ENCODE data around the gene MGAT4B.
"Not testable (repeated sequence)": the region's sequence is repeated elsewhere in the genome, so short reads cannot be mapped to it uniquely, and the experiment has no call there.

Gene MGAT4B

GRCh38 chr5:179806250-179807048 is at the start of gene MGAT4B:
Gene MGAT4B, minus strand, starts transcription at chr5:179806866. Its CDS starts 283 bp downstream, at chr5:179806583.
- DNase-seq, result peak; percentile 83

- DNase-seq, result no peak
Observed at GRCh38 chr5:179854356-179854755, 47.7 kb upstream of the MGAT4B start.

GRCh38 chr5:179852993-179853547 is 46.4 kb upstream of the MGAT4B start:
- DNase-seq, result no peak

GRCh38 chr5:179841621-179842020 is 35.0 kb upstream of the MGAT4B start:
- DNase-seq, result no peak

DNA sequence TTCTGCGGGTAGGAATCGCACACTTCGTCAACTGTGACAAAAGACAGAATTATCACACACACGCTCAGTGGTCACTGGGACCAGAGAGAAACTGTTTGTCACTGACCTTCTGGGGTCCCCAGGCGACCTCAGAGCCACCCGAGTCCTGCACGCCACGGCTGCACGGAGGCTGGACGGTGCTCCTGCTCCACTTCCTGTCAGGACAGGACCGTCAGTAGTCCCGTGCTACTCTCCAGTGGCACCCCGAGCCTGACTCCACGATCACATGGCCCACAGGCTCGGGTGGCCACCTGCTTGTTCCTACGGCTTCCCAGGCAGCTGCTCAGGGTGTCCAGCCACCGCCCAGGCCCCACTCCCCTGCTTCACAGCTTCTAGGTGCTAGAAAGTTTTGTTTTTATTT is 34.1 kb upstream of the MGAT4B start:
- DNase-seq, result no peak

DNA sequence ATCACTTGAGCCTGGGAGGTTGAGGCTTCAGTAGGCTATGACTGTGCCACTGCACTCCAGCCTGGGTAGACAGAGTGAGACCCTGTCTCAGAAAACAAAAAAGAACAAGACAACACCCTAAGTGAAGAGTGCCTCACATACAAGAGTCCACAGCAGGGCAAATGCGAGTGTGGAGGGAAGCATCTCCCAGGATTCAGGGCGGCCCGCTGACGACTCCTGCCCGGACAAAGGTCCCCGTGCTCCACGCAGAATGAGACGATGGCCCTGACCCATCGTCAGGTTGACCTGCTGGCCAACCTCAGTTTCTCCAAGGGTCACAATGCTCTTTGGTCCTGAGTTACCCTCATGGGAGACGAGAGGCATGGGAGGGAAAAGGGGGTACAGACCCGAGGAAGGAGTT is 33.7 kb upstream of the MGAT4B start:
- no peak for DNase-seq

- DNase-seq, result no peak
Observed at GRCh38 chr5:179839328-179840256, 32.9 kb upstream of the MGAT4B start.

DNA sequence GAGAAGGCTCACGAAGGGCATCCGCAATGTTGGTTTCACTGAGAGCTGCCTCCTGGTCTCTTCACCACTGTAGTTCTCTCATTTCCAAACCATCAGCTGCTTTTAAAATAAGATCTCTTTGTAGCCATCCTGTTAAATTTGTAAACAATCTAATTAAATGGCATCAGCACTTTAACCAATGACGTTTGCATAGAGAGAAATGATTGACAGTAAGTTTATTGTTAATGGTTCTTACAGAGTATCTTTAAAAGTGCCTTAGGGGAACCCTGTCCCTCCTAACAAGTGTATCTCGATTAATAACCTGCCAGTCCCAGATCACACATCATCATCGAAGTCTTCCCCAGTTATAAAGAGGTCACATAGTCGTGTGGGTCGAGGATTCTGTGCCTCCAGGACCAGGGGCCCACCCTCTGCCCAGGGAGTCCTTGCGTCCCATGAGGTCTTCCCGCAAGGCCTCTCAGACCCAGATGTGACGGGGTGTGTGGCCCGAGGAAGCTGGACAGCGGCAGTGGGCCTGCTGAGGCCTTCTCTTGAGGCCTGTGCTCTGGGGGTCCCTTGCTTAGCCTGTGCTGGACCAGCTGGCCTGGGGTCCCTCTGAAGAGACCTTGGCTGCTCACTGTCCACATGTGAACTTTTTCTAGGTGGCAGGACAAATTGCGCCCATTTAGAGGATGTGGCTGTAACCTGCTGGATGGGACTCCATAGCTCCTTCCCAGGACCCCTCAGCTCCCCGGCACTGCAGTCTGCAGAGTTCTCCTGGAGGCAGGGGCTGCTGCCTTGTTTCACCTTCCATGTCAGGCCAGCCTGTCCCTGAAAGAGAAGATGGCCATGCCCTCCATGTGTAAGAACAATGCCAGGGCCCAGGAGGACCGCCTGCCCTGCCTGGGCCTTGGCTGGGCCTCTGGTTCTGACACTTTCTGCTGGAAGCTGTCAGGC is 30.7 kb upstream of the MGAT4B start:
- DNase-seq, result no peak

DNA sequence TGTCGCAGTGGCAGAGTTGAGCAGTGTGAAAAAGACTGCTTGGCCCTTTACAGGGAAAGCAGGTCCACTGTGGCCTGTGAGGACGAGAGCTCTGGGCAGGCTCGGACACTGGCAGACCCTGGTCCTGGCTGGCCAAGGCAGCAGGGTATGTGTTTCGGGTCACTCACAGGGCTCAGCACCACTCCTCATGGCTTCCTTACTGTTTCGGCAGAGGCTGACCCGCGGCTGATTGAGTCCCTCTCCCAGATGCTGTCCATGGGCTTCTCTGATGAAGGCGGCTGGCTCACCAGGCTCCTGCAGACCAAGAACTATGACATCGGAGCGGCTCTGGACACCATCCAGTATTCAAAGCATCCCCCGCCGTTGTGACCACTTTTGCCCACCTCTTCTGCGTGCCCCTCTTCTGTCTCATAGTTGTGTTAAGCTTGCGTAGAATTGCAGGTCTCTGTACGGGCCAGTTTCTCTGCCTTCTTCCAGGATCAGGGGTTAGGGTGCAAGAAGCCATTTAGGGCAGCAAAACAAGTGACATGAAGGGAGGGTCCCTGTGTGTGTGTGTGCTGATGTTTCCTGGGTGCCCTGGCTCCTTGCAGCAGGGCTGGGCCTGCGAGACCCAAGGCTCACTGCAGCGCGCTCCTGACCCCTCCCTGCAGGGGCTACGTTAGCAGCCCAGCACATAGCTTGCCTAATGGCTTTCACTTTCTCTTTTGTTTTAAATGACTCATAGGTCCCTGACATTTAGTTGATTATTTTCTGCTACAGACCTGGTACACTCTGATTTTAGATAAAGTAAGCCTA is 29.8 kb upstream of the MGAT4B start:
- no peak for DNase-seq

DNA sequence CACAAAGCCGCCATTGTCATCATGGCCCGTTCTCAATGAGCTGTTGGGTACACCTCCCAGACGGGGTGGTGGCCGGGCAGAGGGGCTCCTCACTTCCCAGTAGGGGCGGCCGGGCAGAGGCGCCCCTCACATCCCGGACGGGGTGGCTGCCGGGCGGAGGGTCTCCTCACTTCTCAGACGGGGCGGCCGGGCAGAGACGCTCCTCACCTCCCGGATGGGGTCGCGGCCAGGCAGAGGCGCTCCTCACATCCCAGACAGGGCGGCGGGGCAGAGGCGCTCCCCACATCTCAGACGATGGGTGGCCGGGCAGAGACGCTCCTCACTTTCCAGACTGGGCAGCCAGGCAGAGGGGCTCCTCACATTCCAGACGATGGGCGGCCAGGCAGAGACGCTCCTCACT is 28.2 kb upstream of the MGAT4B start:
- DNase-seq, result not testable (repeated sequence)

GRCh38 chr5:179834120-179834519 is 27.5 kb upstream of the MGAT4B start:
- no peak for DNase-seq

DNA sequence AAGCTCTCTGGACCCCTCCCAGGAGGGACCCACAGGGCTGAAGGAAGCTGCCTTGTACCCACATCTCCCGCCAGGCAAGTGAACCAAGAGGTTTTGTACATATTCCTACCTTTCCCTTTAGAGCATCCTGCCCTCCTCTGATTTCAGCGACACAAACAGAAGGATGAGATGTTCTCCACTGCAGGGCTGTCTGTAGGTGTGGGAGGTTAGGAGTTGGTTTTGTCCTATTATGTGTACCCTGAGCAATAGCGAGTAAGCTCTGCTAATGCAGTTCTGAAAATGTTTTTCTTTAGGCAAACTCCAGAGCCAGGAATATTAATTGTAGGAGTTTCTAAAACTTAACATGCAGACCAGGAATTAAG is 27.0 kb upstream of the MGAT4B start:
- DNase-seq, result no peak

DNA sequence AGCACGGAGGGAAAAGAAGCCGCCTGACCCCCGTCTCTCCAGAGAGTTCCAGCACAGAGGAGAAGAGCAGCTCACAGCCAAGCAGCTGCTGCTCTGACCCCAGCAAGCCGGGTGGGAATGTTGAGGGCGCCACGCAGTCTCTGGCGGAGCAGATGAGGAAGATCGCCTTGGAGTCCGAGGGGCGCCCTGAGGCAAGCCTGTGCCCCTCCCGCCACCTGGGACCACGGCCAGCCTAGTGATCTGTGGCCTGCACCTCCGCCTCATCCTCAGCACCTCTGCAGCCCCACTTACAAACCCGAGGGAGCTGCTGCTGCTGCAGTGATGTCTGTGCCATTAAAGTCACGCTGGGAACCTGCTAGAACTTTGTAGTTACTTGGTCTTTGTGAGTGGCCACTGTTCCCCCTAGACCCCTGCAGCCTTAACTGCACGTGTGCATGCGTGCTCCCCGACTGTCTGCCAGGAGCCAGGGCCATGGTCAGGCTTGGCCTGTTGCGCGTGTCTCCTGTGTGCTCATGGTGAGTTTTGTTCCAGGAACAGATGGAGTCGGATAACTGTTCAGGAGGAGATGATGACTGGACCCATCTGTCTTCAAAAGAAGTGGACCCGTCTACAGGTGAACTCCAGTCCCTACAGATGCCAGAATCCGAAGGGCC is 26.5 kb upstream of the MGAT4B start:
- no peak for DNase-seq

- DNase-seq, result no peak
Observed at GRCh38 chr5:179832039-179832745, 25.5 kb upstream of the MGAT4B start.

DNA sequence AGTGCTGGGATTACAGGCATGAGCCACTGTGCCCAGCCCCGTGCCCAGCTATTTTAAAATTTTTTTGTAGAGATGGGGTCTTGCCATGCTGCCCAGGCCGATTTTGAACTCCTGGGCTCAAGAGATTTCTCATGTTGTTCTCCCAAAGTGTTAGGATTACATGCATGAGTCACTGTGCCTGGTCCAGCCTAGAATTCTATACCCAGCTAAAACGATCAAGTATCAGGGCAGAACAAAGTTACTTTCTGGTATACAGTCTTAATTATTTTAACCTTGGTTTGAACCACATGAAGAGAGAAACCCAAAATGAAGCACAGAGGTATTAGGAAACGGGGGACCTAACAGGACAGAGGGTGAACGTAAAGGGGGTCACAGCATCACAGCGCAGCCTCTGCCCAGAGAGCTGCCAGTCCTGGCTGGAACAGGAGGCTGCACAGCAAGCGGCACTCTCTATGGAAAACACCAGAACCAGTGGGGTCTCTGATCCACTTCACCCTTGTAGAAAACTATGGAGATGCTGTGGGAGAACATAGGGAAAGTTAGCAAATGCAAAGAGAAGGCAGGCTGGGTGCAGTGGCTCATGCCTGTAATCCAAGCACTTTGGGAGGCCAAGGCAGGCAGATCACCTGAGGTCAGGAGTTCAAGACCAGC is 24.3 kb upstream of the MGAT4B start:
- no peak for DNase-seq

DNA sequence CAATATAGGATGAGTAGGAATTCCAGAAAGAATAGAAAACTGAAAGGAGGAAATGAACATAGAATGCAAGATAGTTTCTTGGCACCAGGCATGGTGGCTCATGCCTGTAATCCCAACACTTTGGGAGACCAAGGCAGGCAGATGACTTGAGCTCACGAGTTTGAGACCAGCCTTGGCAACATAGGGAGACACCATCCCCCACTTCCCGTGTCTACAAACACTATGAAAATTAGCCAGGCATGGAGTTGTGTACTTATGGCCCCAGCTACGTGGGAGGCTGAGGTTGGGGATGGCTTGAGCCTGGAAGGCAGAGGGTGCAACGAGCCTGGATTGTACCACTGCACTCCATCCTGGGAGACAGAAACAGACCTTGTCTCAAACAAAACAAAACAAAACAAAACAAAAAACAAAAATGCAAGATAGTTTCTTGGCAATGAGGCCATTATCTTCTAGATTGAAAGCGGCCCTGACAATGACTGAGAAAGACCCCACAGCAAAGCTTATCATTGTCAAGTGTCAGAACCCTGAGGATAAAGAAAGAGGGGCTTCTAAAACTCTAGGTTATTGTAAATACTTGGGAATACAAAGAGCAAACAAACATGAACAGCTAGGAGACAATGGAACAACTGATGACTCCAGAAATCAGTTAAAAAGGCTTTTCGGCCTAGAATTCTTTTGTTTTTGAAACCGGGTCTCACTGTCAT is 23.2 kb upstream of the MGAT4B start:
- DNase-seq, result no peak

GRCh38 chr5:179828756-179829421 is 22.2 kb upstream of the MGAT4B start:
- DNase-seq, result no peak

GRCh38 chr5:179827680-179828079 is 21.0 kb upstream of the MGAT4B start:
- no peak for DNase-seq
